Measurements from ENCODE around the gene DNAJC15.

Gene DNAJC15

DNA sequence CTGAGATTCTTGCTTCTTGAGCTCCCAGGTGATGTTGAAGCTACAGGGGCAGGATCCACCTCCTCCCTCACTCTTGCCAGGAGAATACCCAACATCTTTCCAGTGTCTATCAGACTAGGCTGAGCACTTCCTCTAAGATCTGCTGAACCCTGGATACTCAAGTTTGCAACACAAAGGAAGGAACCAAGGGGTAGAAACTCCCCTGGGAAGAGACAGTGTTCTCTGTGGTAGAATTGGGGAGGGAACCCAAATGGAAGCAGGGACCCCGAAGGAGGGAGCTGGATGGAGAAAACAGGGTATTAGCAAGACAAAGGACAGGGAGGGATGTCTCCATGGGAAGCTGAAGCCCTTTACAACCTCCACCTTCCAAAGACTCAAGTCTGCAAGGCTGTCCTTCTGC, 117.6 kb downstream of the DNAJC15 start:
- ChIA-PET CTCF (interaction anchor here (0.7 to 1.6 kb wide), 4 partner anchors 8 to 458 kb away, joined by 3 to 7 read pairs (median 3); no protein-coding TSS in a partner anchor), POLR2A (no interaction called here)
- no peak for DNase-seq (ENCODE audit: extremely low spot score)
- TF ChIP-seq, protein P1, sequence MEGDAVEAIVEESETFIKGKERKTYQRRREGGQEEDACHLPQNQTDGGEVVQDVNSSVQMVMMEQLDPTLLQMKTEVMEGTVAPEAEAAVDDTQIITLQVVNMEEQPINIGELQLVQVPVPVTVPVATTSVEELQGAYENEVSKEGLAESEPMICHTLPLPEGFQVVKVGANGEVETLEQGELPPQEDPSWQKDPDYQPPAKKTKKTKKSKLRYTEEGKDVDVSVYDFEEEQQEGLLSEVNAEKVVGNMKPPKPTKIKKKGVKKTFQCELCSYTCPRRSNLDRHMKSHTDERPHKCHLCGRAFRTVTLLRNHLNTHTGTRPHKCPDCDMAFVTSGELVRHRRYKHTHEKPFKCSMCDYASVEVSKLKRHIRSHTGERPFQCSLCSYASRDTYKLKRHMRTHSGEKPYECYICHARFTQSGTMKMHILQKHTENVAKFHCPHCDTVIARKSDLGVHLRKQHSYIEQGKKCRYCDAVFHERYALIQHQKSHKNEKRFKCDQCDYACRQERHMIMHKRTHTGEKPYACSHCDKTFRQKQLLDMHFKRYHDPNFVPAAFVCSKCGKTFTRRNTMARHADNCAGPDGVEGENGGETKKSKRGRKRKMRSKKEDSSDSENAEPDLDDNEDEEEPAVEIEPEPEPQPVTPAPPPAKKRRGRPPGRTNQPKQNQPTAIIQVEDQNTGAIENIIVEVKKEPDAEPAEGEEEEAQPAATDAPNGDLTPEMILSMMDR (IDR thresholded peaks at IDR 0.05; ENCODE audit: control extremely low read depth, extremely low read depth, low read depth, missing control alignments), result no peak

DNA sequence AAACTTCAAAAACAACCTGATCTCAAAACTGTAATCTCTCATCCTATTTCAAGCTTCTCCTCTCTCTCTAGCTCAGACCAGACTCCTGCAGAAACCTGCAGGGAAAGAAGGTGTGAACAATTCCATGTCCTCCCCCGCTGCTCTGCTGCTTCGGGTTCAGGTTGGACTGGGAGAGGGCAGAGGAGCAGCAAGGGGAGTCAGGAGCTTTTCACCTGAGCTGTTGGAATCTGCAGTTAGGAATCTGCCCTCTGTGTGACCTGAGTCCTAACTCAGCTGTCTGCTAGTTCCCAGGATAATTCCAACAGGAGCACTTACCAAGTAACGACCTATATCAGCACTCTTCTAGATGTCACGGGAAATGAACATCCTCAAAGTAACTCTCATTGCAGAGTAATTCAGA, 118.3 kb downstream of the DNAJC15 start:
- ChIA-PET CTCF (interaction anchor here (0.7 to 1.7 kb wide), 5 partner anchors 9 to 458 kb away, joined by 3 to 7 read pairs (median 4); no protein-coding TSS in a partner anchor), POLR2A (no interaction called here)
- TF ChIP-seq, protein P1 (IDR thresholded peaks at IDR 0.05; ENCODE audit: control extremely low read depth, extremely low read depth, low read depth, missing control alignments), result no peak
- DNase-seq (ENCODE audit: extremely low spot score), result no peak

- TF ChIP-seq, protein P1 (IDR thresholded peaks at IDR 0.05; ENCODE audit: control extremely low read depth, extremely low read depth, low read depth, missing control alignments), result no peak
- no peak for DNase-seq (ENCODE audit: extremely low spot score)
- ChIA-PET CTCF (interaction anchor here (1.2 to 1.7 kb wide), 2 partner anchors 12 to 101 kb away, joined by 3 to 4 read pairs; no protein-coding TSS in a partner anchor), POLR2A (no interaction called here)
Measured at GRCh38 chr13:43143591-43143990, 120.2 kb downstream of the DNAJC15 start.

- TF ChIP-seq, protein P1 (IDR thresholded peaks at IDR 0.05; ENCODE audit: control extremely low read depth, extremely low read depth, low read depth, missing control alignments), result no peak
- no peak for DNase-seq (ENCODE audit: extremely low spot score)
- ChIA-PET CTCF (interaction anchor here (0.8 to 1.9 kb wide), 3 partner anchors 12 to 16 kb away, joined by 3 to 8 read pairs (median 4); no protein-coding TSS in a partner anchor), POLR2A (no interaction called here)
Measured at GRCh38 chr13:43145534-43146196, 122.3 kb downstream of the DNAJC15 start.

GRCh38 chr13:43146400-43146799, 123.0 kb downstream of the DNAJC15 start:
- no peak for DNase-seq (ENCODE audit: extremely low spot score)
- CTCF ChIA-PET, result interaction anchor here (0.8 to 1.9 kb wide), 5 partner anchors 10 to 178 kb away, joined by 3 to 8 read pairs (median 3); no protein-coding TSS in a partner anchor
- POLR2A ChIA-PET, result no interaction called here
- TF ChIP-seq, protein P1 (IDR thresholded peaks at IDR 0.05; ENCODE audit: control extremely low read depth, extremely low read depth, low read depth, missing control alignments), result no peak

DNA sequence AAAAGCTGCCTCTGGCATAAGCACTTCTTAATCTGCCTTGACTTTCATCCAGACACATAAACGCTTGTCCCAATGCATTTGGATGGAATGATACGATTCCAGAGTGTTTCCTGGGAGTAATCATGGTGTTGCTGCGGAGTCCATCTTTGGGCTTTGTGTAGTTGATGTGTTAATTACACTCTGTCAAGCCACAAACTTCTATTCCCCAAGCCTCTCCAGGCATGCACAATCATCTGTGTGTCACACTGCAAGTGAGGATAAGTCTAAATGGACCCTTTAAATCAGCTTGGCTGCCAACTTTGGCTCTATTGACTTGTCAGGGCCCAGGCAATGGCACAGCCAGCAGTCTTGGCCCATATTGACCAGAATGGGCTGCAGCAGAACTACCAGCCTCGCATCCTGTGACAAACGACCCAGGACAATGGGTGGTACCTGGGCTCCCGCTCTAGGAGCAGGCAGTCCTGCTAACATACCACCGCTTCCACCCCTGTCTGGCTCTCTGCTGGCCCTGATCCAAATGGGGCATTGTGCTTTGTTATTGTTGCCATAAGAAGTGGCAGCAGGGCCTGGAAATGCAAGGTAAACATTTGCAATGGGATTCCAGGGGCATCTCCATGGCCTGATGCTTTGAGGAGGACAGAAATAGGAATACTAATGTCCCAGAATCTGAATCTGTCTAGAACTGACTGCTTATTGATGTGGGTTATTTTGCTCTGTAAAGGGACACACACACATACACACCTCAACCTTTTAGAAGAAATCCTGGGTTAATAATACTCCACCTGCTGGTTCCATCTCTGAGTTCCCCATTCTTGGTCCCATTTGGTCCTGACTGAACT, 127.2 kb downstream of the DNAJC15 start:
- ChIA-PET POLR2A (no interaction called here), CTCF (interaction anchor here (0.9 kb wide), 1 partner anchor 12 kb away, joined by 3 read pairs; no protein-coding TSS in a partner anchor)
- DNase-seq (ENCODE audit: extremely low spot score), result no peak
- TF ChIP-seq, protein P1 (IDR thresholded peaks at IDR 0.05; ENCODE audit: control extremely low read depth, extremely low read depth, low read depth, missing control alignments), result no peak

All from GM10248 (cell line).